Right atrium auricular region (tissue), 2 donors: ENCODE measurements around the gene PLA2G6. TPM values are rescaled to one million over a fixed set of nuclear protein-coding genes. Genes with fewer than 3 reads are reported as not detected.

Experiments used
- DNase-seq: peaks from one replicate; pipeline ENCODE4 v3.0.0-alpha.2; 2019; ENCODE audit warnings: low spot score
- H3K27ac ChIP-seq, 2 donors: fragments of 200-600 bp; sonication (generic); 1 replicate in 1 of 2; 2 replicates in 1 of 2; pipeline ENCODE4 v1.5.1; 2016 to 2019
- H3K27me3 ChIP-seq, 2 donors: fragments of 200-600 bp; sonication (generic); one replicate each; pipeline versions ENCODE4 v1.5.1 to v1.6.0; 2017 to 2019
- H3K36me3 ChIP-seq: fragments of 200-600 bp; sonication (generic); one replicate; pipeline ENCODE4 v1.5.1; 2016
- H3K4me1 ChIP-seq, 2 donors: fragments of 200-600 bp; sonication (generic); one replicate each; pipeline versions ENCODE4 v1.5.1 to v1.6.0; 2017 to 2019
- H3K4me3 ChIP-seq, 2 donors: fragments of 200-600 bp; sonication (generic); 1 replicate in 1 of 2; 2 replicates in 1 of 2; pipeline ENCODE4 v1.5.1; 2017 to 2019; ENCODE audit warnings: mild to moderate bottlenecking in 1 of 2, moderate library complexity in 1 of 2
- H3K9me3 ChIP-seq, 2 donors: fragments of 200-600 bp; sonication (generic); one replicate each; pipeline ENCODE4 v1.5.1; 2019
- CTCF ChIP-seq, 2 donors: fragments of 200-600 bp; sonication (generic); IDR thresholded peaks; one replicate each; pipeline ENCODE4 v1.5.1; 2019; ENCODE audit warnings: antibody characterized with exemption in 2 of 2
- total RNA-seq, 2 donors: library from RNA; depleted of rRNA; stranded (reverse); fragments of >200 nt; gene quantifications; one replicate each; pipeline ENCODE4 v1.1.0, GENCODE V29; 2016

Gene PLA2G6
- total RNA-seq, 2 donors from 2014 or later = 9.0 to 15.6 TPM

- Histone ChIP-seq H3K27ac (peak overlapping the region in 1 of 2 donors; percentile 25), H3K4me3 (peak overlapping the region in 1 of 2 donors; percentile 25), H3K9me3 (no peaks in the 10 kb centered on the region), H3K4me1 (peaks cover 0 to 34% of the 10 kb centered on the region in 2 donors), H3K36me3 (no peaks in the 10 kb centered on the region), H3K27me3 (no peaks in the 10 kb centered on the region)
- DNase-seq = peak; percentile 69
- peak in 1 of 2 donors; percentile 44 for TF ChIP-seq CTCF (IDR thresholded peaks at IDR 0.05)
These were observed 32.8 kb upstream of the PLA2G6 start for GRCh38 chr22:38214302-38215056.

- peaks cover 0 to 29% of the 10 kb centered on the region in 2 donors for H3K4me1 ChIP-seq
- TF ChIP-seq CTCF (IDR thresholded peaks at IDR 0.05) = no peak
- H3K27ac ChIP-seq = peak overlapping the region in 1 of 2 donors; percentile 25
- peak overlapping the region in 1 of 2 donors; percentile 25 for H3K4me3 ChIP-seq
- H3K27me3 ChIP-seq = no peaks in the 10 kb centered on the region
- H3K9me3 ChIP-seq = no peaks in the 10 kb centered on the region
- no peak for DNase-seq
- no peaks in the 10 kb centered on the region for H3K36me3 ChIP-seq
These were observed 32.3 kb upstream of the PLA2G6 start for GRCh38 chr22:38213990-38214301.

GRCh38 chr22:38213319-38213989 is 31.8 kb upstream of the PLA2G6 start:
- Histone ChIP-seq H3K9me3 (no peaks in the 10 kb centered on the region), H3K4me3 (no peak overlapping the region), H3K36me3 (no peaks in the 10 kb centered on the region), H3K27me3 (no peaks in the 10 kb centered on the region), H3K27ac (no peak overlapping the region), H3K4me1 (peaks cover 0 to 24% of the 10 kb centered on the region in 2 donors)
- TF ChIP-seq CTCF (IDR thresholded peaks at IDR 0.05) = no peak
- no peak for DNase-seq

GRCh38 chr22:38212442-38212841 is 30.8 kb upstream of the PLA2G6 start:
- H3K27me3 ChIP-seq = no peaks in the 10 kb centered on the region
- H3K4me1 ChIP-seq = peaks cover 0 to 16% of the 10 kb centered on the region in 2 donors
- H3K9me3 ChIP-seq = no peaks in the 10 kb centered on the region
- no peak overlapping the region for H3K4me3 ChIP-seq
- H3K36me3 ChIP-seq = no peaks in the 10 kb centered on the region
- DNase-seq = no peak
- no peak overlapping the region for H3K27ac ChIP-seq
- no peak for TF ChIP-seq CTCF (IDR thresholded peaks at IDR 0.05)

- no peak overlapping the region for H3K4me3 ChIP-seq
- H3K4me1 ChIP-seq = peaks cover 0 to 16% of the 10 kb centered on the region in 2 donors
- H3K9me3 ChIP-seq = no peaks in the 10 kb centered on the region
- DNase-seq = no peak
- H3K27ac ChIP-seq = no peak overlapping the region
- no peaks in the 10 kb centered on the region for H3K27me3 ChIP-seq
- H3K36me3 ChIP-seq = no peaks in the 10 kb centered on the region
- no peak for TF ChIP-seq CTCF (IDR thresholded peaks at IDR 0.05)
These were observed 29.9 kb upstream of the PLA2G6 start for GRCh38 chr22:38211556-38211955.
